ENCODE measurements around the gene FAM53B. TPM values are rescaled to one million over a fixed set of nuclear protein-coding genes. Genes with fewer than 3 reads are reported as not detected.

Gene FAM53B
- total RNA-seq, 4 donors from 2014 or later = 25.2 to 43.3 (median 34.7) TPM

DNA sequence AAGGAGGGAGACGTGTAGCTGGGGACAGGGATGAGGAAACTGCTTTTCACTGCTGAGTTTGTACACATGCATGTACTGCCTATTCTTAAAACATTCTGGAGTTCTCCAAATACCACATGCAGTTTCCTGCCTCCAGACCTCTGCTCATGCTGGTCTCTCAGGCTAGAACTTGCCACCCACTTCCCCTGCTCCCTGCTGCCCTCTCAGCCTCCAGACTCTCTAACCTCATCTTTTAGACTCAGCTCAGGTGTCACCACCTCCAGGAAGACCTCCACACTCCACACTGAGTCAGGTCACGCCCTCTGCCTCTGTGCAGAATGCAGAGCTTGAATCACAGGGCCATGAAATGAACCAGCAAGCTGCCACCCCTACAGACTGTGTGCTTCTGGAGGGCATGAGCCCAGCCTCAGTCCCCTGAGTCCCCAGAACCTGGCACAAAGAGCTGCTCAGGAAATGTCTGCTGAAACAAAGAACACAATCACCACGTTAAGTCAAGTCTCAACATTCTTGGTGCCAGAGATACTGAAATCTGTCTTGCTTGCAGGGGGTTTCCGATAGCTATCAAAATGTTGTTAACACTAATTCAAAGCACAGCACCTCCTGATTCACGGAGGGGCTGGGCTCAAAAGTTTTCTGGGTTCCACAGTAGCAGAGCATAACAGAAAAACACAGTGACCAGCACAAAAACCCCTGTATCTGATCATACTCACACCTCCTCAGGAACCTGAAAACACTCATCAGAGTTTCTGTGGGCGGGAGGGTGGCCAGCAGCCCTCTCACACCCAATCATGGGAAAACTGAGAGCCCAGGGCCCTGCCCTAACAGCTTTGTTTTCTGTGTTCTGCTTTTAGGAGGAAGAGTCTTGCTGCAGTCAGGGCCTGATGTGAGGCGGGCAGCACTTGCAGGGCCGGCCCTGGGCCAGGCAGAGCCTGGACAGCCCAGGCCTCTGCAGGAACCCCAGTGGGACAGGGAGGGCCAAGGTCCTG is 21.1 kb downstream of the FAM53B start:
- WGBS = 42% methylated on average over 5 of the region's 8 CpGs
- Histone ChIP-seq H3K9me3 (no peaks in the 10 kb centered on the region), H3K36me3 (no peaks in the 10 kb centered on the region), H3K27me3 (no peaks in the 10 kb centered on the region), H3K27ac (replicated peaks in 1 of 4) (peak overlapping the region; percentile 75 to 82 (median 80)), H3K4me1 (peaks cover 92 to 99% (median 98%) of the 10 kb centered on the region in 4 donors), H3K4me3 (peak overlapping the region in 1 of 4 donors; percentile 17)
- TF ChIP-seq, protein P1, sequence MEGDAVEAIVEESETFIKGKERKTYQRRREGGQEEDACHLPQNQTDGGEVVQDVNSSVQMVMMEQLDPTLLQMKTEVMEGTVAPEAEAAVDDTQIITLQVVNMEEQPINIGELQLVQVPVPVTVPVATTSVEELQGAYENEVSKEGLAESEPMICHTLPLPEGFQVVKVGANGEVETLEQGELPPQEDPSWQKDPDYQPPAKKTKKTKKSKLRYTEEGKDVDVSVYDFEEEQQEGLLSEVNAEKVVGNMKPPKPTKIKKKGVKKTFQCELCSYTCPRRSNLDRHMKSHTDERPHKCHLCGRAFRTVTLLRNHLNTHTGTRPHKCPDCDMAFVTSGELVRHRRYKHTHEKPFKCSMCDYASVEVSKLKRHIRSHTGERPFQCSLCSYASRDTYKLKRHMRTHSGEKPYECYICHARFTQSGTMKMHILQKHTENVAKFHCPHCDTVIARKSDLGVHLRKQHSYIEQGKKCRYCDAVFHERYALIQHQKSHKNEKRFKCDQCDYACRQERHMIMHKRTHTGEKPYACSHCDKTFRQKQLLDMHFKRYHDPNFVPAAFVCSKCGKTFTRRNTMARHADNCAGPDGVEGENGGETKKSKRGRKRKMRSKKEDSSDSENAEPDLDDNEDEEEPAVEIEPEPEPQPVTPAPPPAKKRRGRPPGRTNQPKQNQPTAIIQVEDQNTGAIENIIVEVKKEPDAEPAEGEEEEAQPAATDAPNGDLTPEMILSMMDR (IDR thresholded peaks at IDR 0.05) = no peak
- TF ChIP-seq EP300 (IDR thresholded peaks at IDR 0.05) = no peak
- no peak for TF ChIP-seq POLR2A (IDR thresholded peaks at IDR 0.05; ENCODE audit: low read depth)
- peak; percentile 33 to 61 for TF ChIP-seq POLR2AphosphoS5 (IDR thresholded peaks at IDR 0.05)
- intact Hi-C loops (cut with DNase I) = no loop called here
- no peak for DNase-seq (ENCODE audit: extremely low spot score)

DNA sequence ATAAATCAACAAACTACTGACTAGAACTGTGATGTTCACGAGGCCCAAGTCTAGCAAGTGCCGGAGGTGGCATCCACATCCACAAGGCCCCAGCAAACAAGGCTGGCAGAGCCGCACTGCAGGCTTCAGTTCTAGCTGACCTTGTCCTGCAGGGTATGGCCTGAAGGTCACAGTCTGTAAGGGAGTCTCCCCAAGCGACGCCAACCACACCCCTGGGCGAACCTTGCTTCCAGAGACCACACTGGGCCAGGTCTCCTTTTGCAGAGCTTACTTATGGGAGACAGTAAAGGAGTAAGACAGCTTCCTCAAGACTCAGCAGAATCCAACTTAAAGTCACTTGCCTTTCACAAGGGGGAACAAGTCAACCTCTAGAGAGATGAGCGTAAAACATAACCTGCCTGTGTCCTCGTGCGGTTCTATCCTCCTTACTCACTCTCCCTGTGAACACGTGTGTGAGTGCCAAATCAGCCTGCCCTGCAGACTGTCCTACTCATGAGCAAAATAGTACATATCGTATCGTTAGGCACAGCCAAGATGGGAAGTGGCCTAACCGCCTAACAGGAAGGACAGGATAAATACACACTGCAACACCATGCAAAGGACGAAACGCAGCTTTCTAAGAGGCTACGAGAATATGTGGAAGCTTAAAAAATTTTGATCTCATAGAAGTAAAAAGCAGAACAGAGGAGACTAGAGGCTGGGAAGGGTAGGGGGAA is 22.7 kb downstream of the FAM53B start:
- Histone ChIP-seq H3K27ac (replicated peaks in 1 of 4) (peak overlapping the region; percentile 75 to 82 (median 80)), H3K4me1 (peaks cover 93 to 99% (median 97%) of the 10 kb centered on the region in 4 donors), H3K9me3 (no peaks in the 10 kb centered on the region), H3K36me3 (no peaks in the 10 kb centered on the region), H3K4me3 (no peak overlapping the region), H3K27me3 (no peaks in the 10 kb centered on the region)
- no peak for DNase-seq (ENCODE audit: extremely low spot score)
- TF ChIP-seq POLR2AphosphoS5 (IDR thresholded peaks at IDR 0.05) (peak; percentile 65 to 74), POLR2A (IDR thresholded peaks at IDR 0.05; ENCODE audit: low read depth) (no peak), EP300 (IDR thresholded peaks at IDR 0.05) (peak; percentile 1)
- TF ChIP-seq, protein P1 (IDR thresholded peaks at IDR 0.05) = no peak
- intact Hi-C loops (cut with DNase I) = no loop called here
- 61% methylated on average over 15 of the region's 16 CpGs for WGBS

DNA sequence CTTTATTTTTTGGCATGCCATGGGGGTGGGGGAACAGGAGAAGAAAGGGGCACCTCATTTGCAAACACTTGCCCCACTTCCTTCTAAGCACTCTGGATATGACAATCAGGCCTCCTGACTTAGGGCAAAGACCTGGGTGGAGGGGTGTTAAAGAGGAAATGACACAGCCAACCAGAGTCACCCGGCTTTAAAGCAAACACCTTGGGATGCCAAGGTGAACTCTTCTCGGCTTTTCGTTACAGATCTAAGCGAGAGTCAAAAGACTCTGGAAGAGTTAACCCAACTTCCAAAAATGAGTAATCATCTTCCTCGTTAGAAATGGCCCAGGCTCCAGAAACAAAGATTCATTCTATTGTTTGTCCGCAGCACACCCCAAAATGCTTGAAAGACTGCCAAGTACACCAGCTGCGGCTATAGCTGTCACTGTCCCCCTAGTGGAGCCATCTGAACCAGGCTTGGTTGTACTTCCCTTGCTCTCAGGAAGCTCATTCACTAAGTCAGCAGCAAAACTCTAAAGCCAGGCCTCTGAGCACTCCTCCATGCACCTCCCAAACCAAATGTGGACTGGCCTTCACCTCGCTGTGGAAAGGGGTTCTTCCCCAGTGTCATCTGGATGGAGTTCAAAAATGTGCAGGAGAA is 24.8 kb downstream of the FAM53B start:
- Histone ChIP-seq H3K27me3 (no peaks in the 10 kb centered on the region), H3K4me1 (peaks cover 82 to 99% (median 92%) of the 10 kb centered on the region in 4 donors), H3K4me3 (no peak overlapping the region), H3K9me3 (no peaks in the 10 kb centered on the region), H3K27ac (replicated peaks in 1 of 4) (peak overlapping the region; percentile 35 to 82 (median 67)), H3K36me3 (no peaks in the 10 kb centered on the region)
- TF ChIP-seq, protein P1 (IDR thresholded peaks at IDR 0.05) = peak; percentile 27 to 51 (median 34)
- TF ChIP-seq POLR2AphosphoS5 (IDR thresholded peaks at IDR 0.05) (peak; percentile 27 to 35), EP300 (IDR thresholded peaks at IDR 0.05) (no peak), POLR2A (IDR thresholded peaks at IDR 0.05; ENCODE audit: low read depth) (no peak)
- intact Hi-C loops (cut with DNase I) = no loop called here
- 31% methylated on average over 8 of the region's 8 CpGs for WGBS
- no peak for DNase-seq (ENCODE audit: extremely low spot score)

DNA sequence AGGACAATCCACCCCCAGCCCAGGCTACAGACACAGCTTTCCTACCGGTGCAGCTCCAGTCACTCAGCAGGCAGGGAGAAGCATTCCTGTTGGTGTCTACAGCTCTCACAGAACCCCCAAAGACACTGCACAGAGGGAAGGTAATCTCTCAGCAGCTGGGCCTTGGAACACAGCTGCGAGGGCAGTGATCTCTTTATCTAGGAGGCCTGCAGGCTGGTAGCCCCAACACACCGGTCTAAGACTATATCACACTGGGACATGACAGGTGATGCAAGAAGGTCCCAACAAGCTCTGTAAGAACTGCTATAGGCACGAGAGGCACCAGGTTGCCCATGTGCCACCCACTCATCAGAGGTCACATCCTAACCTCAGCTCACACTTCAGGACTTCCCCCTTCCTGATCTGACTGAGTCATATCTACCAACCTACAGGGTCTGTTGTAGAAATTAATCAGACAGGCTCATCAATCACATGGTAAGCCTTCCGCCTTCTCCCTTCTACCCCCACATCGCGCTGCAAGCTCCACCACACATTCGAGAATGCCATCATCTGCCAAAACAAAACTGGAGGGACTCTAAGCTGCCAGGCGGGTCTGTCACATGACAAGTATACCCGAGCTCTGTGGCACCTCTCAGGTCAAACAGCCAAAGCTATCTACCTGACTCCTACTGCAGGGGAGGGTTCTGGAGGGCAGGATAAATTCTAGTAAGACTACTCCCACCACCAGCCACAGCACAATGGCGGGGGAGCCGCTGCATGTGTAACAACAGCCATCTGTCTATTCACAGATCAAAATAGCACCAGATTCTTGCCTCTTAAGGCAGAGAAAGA is 26.1 kb downstream of the FAM53B start:
- DNase-seq (ENCODE audit: extremely low spot score) = no peak
- Histone ChIP-seq H3K27me3 (no peaks in the 10 kb centered on the region), H3K9me3 (no peaks in the 10 kb centered on the region), H3K27ac (replicated peaks in 1 of 4) (peak overlapping the region; percentile 35 to 82 (median 67)), H3K4me3 (no peak overlapping the region), H3K36me3 (no peaks in the 10 kb centered on the region), H3K4me1 (peaks cover 70 to 96% (median 91%) of the 10 kb centered on the region in 4 donors)
- TF ChIP-seq POLR2AphosphoS5 (IDR thresholded peaks at IDR 0.05) (no peak), EP300 (IDR thresholded peaks at IDR 0.05) (no peak)
- WGBS = 73% methylated on average over 11 of the region's 12 CpGs
- intact Hi-C loops (cut with DNase I) = no loop called here

All from esophagus muscularis mucosa (tissue), 4 donors.